Liver (tissue), 9 donors: Measurements from ENCODE around the gene FMN1. TPM values are rescaled to one million over a fixed set of nuclear protein-coding genes. Genes with fewer than 3 reads are reported as not detected.

ENCODE experiments used
- DNase-seq: peaks from one replicate; pipeline ENCODE4 v3.0.0-alpha.2; 2017; ENCODE audit warnings: low spot score
- H3K27ac ChIP-seq, 2 donors: one replicate each; pipeline ENCODE4 v1.7.0; 2013; ENCODE audit warnings: inconsistent platforms in 2 of 2, low read length in 2 of 2, control low read depth in 1 of 2, low read depth in 1 of 2, mild to moderate bottlenecking in 1 of 2
- H3K27me3 ChIP-seq, 4 donors: one replicate each; pipeline versions ENCODE4 v1.6.1 to v1.7.0; 2013; ENCODE audit warnings: low read length in 3 of 4, inconsistent platforms in 1 of 4, mild to moderate bottlenecking in 1 of 4, moderate library complexity in 1 of 4; ENCODE audit not compliant: control insufficient read depth in 4 of 4, insufficient read depth in 4 of 4
- H3K36me3 ChIP-seq, 4 donors: one replicate each; pipeline versions ENCODE4 v1.6.1 to v1.7.0; 2013; ENCODE audit warnings: low read length in 3 of 4, mild to moderate bottlenecking in 3 of 4, low read depth in 1 of 4, moderate library complexity in 1 of 4; ENCODE audit not compliant: control insufficient read depth in 4 of 4, insufficient read depth in 3 of 4
- H3K4me1 ChIP-seq, 4 donors: one replicate each; pipeline versions ENCODE4 v1.6.1 to v1.7.0; 2013; ENCODE audit warnings: low read length in 3 of 4, mild to moderate bottlenecking in 3 of 4, moderate library complexity in 1 of 4; ENCODE audit not compliant: control insufficient read depth in 4 of 4, insufficient read depth in 4 of 4
- H3K4me3 ChIP-seq, 3 donors: one replicate each; pipeline versions ENCODE4 v1.6.1 to v1.7.0; 2013; ENCODE audit warnings: low read length in 3 of 3, control low read depth in 1 of 3, low read depth in 1 of 3, mild to moderate bottlenecking in 1 of 3
- H3K9ac ChIP-seq, 2 donors: one replicate each; pipeline ENCODE4 v1.7.0; 2013; ENCODE audit warnings: low read length in 2 of 2, mild to moderate bottlenecking in 2 of 2, moderate library complexity in 2 of 2, control low read depth in 1 of 2, low read depth in 1 of 2
- H3K9me3 ChIP-seq, 4 donors: one replicate each; pipeline versions ENCODE4 v1.6.1 to v1.7.0; 2013; ENCODE audit warnings: low read length in 3 of 4; ENCODE audit not compliant: control insufficient read depth in 4 of 4
- EGR1 ChIP-seq, 2 donors: IDR thresholded peaks; 2 replicates each; pipeline ENCODE4 v1.6.1; 2016 to 2018; ENCODE audit warnings: antibody characterized with exemption in 2 of 2, low read depth in 2 of 2
- FOXA1 ChIP-seq: IDR thresholded peaks from 2 replicates; pipeline ENCODE4 v1.6.1; 2016; ENCODE audit warnings: antibody characterized with exemption
- FOXA2 ChIP-seq: IDR thresholded peaks from 2 replicates; pipeline ENCODE4 v1.6.1; 2016; ENCODE audit warnings: antibody characterized with exemption
- GABPA ChIP-seq, 2 donors: IDR thresholded peaks in 1 of 2; conservative IDR thresholded peaks in 1 of 2; 2 replicates each; pipeline ENCODE4 v1.6.1; 2016; ENCODE audit warnings: antibody characterized with exemption in 2 of 2, mild to moderate bottlenecking in 1 of 2, moderate library complexity in 1 of 2
- HNF4A ChIP-seq, 2 donors: conservative IDR thresholded peaks; 2 replicates each; pipeline ENCODE4 v1.6.1; 2016; ENCODE audit warnings: antibody characterized with exemption in 2 of 2, mild to moderate bottlenecking in 2 of 2
- HNF4G ChIP-seq: IDR thresholded peaks from 2 replicates; pipeline ENCODE4 v1.6.1; 2016; ENCODE audit warnings: antibody characterized with exemption
- JUND ChIP-seq, 2 donors: IDR thresholded peaks; 2 replicates each; pipeline ENCODE4 v1.6.1; 2016; ENCODE audit warnings: antibody characterized with exemption in 2 of 2
- NR2F2 ChIP-seq: IDR thresholded peaks from 2 replicates; pipeline ENCODE4 v1.6.1; 2016; ENCODE audit warnings: antibody characterized with exemption
- RAD21 ChIP-seq, 2 donors: IDR thresholded peaks; 2 replicates each; pipeline ENCODE4 v1.6.1; 2016; ENCODE audit warnings: antibody characterized with exemption in 2 of 2, mild to moderate bottlenecking in 2 of 2
- RXRA ChIP-seq, 2 donors: IDR thresholded peaks; 2 replicates each; pipeline ENCODE4 v1.6.1; 2017 to 2018; ENCODE audit warnings: antibody characterized with exemption in 2 of 2, mild to moderate bottlenecking in 1 of 2
- SP1 ChIP-seq: IDR thresholded peaks from 2 replicates; pipeline ENCODE4 v1.6.1; 2018; ENCODE audit warnings: antibody characterized with exemption, mild to moderate bottlenecking
- TAF1 ChIP-seq: conservative IDR thresholded peaks from 2 replicates; pipeline ENCODE4 v1.6.1; 2016; ENCODE audit warnings: antibody characterized with exemption, mild to moderate bottlenecking
- YY1 ChIP-seq: IDR thresholded peaks from 2 replicates; pipeline ENCODE4 v1.6.1; 2016; ENCODE audit warnings: antibody characterized with exemption, mild to moderate bottlenecking
- WGBS: extraction: QIAGEN DNeasy Blood & Tissue Kit; methylation state at CpG from one replicate; pipeline ENCODE4 v1.1.7; 2013; 5-methylcytosine and 5-hydroxymethylcytosine counted together
- polyA plus RNA-seq, 2 donors: library from polyadenylated mRNA; stranded (reverse) in 1 of 2; unstranded in 1 of 2; fragments of 200-250 nt in 1 of 2; fragments of >200 nt in 1 of 2; fragmentation: Nextera tagmentation in 1 of 2; extraction: Ambion mirVana in 1 of 2; gene quantifications; one replicate each; pipeline versions ENCODE4 v1.2.1 to v1.2.3, GENCODE V29; 2013 to 2015
- total RNA-seq, 2 donors: library from RNA; depleted of rRNA; stranded (reverse); fragments of >200 nt; gene quantifications; one replicate each; pipeline ENCODE4 v1.2.3, GENCODE V29; 2014
- TF ChIP-seq, protein P1 (sequence below): IDR thresholded peaks from 2 replicates; pipeline ENCODE4 v1.6.1; 2016; ENCODE audit warnings: antibody characterized with exemption
- TF ChIP-seq, protein P2 (sequence below): IDR thresholded peaks from 2 replicates; pipeline ENCODE4 v1.6.1; 2016; ENCODE audit warnings: antibody characterized with exemption
- TF ChIP-seq, protein P3 (sequence below): IDR thresholded peaks from 2 replicates; pipeline ENCODE4 v1.6.1; 2016; ENCODE audit warnings: antibody characterized with exemption
- TF ChIP-seq, protein P4 (sequence below): IDR thresholded peaks from 2 replicates; pipeline ENCODE4 v1.6.1; 2016; ENCODE audit warnings: antibody characterized with exemption, mild to moderate bottlenecking
- TF ChIP-seq, protein P5 (sequence below): fragments of 150-350 bp; IDR thresholded peaks from 2 replicates; pipeline ENCODE4 v1.5.1; 2017; ENCODE audit warnings: improper control_type of control experiment, low read depth, low read length; ENCODE audit not compliant: missing input control
- donor health status: healthy.
- donor health status: healthy.
- donor health status: healthy.
- donor health status: healthy.
- donor health status: healthy.

Gene FMN1
- total and polyA plus RNA-seq, 4 donors = 0.21 to 5.4 (median 0.53) TPM

DNA sequence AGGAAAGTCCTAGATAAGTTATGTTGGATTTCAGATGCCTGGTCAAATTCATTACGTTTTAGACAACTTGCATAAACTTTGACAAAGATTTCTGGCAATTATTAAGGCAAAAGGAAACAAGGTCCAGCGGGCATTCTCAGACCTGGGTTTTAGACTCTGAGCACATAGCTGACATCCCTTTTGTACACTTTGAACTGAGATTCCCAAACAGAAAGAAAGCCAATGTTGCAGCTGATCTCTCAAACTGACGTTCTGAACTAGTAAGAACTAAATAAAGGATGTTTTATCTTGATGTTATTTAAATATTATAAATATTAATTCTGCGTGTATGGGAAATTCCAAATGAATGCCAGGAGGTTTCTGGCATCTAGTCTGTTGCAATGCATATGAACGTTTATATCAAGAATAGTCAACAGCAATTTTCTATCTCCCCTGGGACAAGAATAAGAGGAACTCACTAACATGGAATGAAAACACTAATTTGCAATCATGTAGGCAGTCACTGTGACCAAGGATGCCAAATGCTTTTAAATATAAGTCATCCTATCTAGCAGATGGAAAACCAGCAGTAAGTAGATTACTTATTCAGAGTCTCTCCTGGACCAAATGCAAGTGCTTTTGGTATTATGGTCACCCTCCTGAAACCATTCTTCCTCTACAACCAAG is 274.6 kb downstream of the FMN1 start:
- Histone ChIP-seq H3K9ac (no peak overlapping the region), H3K9me3 (no peaks in the 10 kb centered on the region), H3K36me3 (no peaks in the 10 kb centered on the region), H3K4me1 (no peaks in the 10 kb centered on the region), H3K27me3 (peaks cover 0 to 6% (median 1%) of the 10 kb centered on the region in 4 donors), H3K4me3 (no peak overlapping the region), H3K27ac (no peak overlapping the region)
- DNase-seq = no peak
- TF ChIP-seq, protein P1, sequence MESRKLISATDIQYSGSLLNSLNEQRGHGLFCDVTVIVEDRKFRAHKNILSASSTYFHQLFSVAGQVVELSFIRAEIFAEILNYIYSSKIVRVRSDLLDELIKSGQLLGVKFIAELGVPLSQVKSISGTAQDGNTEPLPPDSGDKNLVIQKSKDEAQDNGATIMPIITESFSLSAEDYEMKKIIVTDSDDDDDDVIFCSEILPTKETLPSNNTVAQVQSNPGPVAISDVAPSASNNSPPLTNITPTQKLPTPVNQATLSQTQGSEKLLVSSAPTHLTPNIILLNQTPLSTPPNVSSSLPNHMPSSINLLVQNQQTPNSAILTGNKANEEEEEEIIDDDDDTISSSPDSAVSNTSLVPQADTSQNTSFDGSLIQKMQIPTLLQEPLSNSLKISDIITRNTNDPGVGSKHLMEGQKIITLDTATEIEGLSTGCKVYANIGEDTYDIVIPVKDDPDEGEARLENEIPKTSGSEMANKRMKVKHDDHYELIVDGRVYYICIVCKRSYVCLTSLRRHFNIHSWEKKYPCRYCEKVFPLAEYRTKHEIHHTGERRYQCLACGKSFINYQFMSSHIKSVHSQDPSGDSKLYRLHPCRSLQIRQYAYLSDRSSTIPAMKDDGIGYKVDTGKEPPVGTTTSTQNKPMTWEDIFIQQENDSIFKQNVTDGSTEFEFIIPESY = no peak
- TF ChIP-seq HNF4G (no peak), TAF1 (no peak), FOXA2 (no peak), EGR1 (IDR thresholded peaks at IDR 0.05; ENCODE audit: low read depth in 2 of 2) (no peak), GABPA (IDR thresholded peaks at IDR 0.05 in 1 of 2, conservative IDR thresholded peaks at IDR 0.05 in 1 of 2) (no peak), FOXA1 (no peak), NR2F2 (no peak), HNF4A (conservative IDR thresholded peaks at IDR 0.05) (no peak), YY1 (no peak), SP1 (no peak), RAD21 (IDR thresholded peaks at IDR 0.05) (no peak), JUND (IDR thresholded peaks at IDR 0.05) (no peak), RXRA (IDR thresholded peaks at IDR 0.05) (no peak)
- TF ChIP-seq, protein P2, sequence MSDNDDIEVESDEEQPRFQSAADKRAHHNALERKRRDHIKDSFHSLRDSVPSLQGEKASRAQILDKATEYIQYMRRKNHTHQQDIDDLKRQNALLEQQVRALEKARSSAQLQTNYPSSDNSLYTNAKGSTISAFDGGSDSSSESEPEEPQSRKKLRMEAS = no peak
- TF ChIP-seq, protein P3, sequence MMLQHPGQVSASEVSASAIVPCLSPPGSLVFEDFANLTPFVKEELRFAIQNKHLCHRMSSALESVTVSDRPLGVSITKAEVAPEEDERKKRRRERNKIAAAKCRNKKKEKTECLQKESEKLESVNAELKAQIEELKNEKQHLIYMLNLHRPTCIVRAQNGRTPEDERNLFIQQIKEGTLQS = no peak
- TF ChIP-seq, protein P4, sequence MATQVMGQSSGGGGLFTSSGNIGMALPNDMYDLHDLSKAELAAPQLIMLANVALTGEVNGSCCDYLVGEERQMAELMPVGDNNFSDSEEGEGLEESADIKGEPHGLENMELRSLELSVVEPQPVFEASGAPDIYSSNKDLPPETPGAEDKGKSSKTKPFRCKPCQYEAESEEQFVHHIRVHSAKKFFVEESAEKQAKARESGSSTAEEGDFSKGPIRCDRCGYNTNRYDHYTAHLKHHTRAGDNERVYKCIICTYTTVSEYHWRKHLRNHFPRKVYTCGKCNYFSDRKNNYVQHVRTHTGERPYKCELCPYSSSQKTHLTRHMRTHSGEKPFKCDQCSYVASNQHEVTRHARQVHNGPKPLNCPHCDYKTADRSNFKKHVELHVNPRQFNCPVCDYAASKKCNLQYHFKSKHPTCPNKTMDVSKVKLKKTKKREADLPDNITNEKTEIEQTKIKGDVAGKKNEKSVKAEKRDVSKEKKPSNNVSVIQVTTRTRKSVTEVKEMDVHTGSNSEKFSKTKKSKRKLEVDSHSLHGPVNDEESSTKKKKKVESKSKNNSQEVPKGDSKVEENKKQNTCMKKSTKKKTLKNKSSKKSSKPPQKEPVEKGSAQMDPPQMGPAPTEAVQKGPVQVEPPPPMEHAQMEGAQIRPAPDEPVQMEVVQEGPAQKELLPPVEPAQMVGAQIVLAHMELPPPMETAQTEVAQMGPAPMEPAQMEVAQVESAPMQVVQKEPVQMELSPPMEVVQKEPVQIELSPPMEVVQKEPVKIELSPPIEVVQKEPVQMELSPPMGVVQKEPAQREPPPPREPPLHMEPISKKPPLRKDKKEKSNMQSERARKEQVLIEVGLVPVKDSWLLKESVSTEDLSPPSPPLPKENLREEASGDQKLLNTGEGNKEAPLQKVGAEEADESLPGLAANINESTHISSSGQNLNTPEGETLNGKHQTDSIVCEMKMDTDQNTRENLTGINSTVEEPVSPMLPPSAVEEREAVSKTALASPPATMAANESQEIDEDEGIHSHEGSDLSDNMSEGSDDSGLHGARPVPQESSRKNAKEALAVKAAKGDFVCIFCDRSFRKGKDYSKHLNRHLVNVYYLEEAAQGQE = no peak
- TF ChIP-seq, protein P5, sequence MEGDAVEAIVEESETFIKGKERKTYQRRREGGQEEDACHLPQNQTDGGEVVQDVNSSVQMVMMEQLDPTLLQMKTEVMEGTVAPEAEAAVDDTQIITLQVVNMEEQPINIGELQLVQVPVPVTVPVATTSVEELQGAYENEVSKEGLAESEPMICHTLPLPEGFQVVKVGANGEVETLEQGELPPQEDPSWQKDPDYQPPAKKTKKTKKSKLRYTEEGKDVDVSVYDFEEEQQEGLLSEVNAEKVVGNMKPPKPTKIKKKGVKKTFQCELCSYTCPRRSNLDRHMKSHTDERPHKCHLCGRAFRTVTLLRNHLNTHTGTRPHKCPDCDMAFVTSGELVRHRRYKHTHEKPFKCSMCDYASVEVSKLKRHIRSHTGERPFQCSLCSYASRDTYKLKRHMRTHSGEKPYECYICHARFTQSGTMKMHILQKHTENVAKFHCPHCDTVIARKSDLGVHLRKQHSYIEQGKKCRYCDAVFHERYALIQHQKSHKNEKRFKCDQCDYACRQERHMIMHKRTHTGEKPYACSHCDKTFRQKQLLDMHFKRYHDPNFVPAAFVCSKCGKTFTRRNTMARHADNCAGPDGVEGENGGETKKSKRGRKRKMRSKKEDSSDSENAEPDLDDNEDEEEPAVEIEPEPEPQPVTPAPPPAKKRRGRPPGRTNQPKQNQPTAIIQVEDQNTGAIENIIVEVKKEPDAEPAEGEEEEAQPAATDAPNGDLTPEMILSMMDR = no peak
- WGBS = 49% methylated on average over 5 of the region's 5 CpGs
